GM10266 (cell line): ENCODE measurements around the gene RSBN1.

Experiments used
- DNase-seq: peaks from one replicate; pipeline ENCODE4 v3.0.0; 2012; ENCODE audit errors: extremely low spot score
- TF ChIP-seq, protein P1 (sequence below): IDR thresholded peaks from 2 replicates; pipeline ENCODE4 v1.5.1; 2012; ENCODE audit warnings: mild to moderate bottlenecking, low read depth; ENCODE audit not compliant: control insufficient read depth, insufficient read depth; ENCODE audit errors: missing control alignments

Gene RSBN1

DNA sequence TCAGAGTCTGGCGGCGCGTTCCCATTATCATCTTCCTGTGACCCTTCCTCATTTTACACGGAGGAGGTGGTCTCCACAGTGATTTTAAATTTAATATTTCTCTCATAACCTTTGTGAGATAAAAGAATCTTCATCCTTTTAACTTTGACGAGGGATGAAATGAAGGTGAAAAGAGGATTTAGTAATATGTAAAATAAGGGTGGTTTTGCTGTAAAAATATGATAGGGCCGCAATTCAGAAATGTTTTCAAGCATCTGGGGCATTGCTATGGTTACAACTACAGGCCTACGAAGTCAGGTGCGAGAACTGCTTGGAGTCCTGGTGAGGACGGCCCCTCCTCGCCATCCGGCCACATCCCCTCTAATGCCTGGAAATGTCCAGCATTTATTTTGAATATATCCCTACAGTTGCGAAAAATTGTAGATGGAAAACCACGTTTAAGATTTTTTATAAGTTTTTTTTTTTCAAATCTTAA lies 422 bp upstream of the RSBN1 start:
- DNase-seq: peak; percentile 16
- TF ChIP-seq, protein P1, sequence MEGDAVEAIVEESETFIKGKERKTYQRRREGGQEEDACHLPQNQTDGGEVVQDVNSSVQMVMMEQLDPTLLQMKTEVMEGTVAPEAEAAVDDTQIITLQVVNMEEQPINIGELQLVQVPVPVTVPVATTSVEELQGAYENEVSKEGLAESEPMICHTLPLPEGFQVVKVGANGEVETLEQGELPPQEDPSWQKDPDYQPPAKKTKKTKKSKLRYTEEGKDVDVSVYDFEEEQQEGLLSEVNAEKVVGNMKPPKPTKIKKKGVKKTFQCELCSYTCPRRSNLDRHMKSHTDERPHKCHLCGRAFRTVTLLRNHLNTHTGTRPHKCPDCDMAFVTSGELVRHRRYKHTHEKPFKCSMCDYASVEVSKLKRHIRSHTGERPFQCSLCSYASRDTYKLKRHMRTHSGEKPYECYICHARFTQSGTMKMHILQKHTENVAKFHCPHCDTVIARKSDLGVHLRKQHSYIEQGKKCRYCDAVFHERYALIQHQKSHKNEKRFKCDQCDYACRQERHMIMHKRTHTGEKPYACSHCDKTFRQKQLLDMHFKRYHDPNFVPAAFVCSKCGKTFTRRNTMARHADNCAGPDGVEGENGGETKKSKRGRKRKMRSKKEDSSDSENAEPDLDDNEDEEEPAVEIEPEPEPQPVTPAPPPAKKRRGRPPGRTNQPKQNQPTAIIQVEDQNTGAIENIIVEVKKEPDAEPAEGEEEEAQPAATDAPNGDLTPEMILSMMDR: no peak

DNA sequence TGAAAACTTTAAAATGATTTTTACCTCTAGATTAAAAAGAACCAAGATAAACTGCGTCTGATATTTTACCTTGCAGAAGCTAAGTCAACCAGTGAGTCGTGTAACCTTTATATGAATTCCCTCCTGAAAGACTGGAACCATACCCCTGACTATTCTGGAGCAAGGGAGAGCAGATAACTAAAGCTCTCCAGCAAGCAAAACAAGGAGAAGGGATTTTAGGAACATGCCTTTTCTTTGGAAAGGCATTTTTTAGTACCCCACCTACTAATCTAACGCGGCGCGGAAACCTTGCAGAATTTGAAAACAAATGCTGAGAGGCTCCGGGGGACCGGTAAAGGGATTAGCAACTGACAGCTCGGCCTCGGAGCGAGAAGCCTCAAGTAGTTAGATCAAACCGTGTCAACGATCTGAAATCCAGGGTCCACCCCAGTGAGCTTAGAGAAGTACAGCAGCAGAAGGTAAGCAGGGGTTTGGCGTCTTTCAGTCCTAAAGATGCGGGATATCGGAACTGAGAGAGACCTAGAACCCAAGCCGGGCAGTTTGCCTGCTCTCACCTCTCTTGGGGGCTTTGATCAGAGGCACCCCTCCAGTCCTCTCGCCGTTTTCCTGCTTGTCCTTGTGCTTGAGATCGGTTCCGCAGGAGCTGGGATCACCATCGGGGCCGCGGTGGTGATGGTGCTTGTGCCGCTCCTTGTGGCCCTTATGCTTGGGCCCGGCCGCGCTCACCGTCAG lies 954 bp downstream of the RSBN1 start:
- TF ChIP-seq, protein P1: no peak
- peak; percentile 24 for DNase-seq

DNA sequence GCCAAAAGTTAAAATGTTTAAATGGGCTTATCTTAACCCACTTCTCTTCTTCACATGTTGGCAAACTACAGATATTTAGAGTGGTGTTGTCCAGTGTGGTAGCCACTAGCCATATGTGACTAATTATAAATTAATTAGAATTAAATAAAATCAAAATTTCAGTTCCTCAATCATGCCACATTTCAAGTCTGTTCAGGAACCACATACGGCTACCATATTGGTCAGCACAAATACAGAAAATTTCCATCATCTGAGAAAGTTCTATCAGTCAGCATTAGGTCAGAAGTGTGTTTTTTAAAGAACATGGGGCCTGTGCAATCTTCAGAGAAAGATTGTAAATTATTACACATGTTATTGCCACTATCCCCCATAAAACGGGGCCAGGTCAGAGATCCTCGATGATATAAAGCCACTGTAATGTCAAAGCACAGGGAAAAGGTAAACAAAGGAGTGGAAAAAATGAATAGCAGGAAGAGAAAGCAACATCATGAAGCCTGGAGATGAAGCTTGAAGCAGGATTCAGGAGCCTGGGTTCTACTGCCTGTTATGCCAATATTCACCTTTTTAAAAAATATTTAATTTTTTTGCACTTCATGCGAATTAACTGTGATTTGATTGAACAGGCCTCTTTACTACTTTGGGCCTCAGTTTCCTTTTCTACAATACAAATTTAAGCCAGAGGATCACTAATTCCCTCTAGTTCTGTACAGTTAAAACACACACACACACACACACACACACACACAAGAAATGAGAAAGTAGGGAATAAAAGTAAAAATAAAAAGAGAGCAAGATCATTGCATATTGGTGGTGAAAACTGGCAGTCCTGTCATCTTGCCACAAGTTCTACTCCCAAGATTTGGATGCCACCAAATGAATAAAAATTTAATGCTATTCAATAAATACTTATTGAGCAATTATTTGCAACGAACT lies 2.3 kb downstream of the RSBN1 start:
- no peak for DNase-seq
- TF ChIP-seq, protein P1: no peak

DNA sequence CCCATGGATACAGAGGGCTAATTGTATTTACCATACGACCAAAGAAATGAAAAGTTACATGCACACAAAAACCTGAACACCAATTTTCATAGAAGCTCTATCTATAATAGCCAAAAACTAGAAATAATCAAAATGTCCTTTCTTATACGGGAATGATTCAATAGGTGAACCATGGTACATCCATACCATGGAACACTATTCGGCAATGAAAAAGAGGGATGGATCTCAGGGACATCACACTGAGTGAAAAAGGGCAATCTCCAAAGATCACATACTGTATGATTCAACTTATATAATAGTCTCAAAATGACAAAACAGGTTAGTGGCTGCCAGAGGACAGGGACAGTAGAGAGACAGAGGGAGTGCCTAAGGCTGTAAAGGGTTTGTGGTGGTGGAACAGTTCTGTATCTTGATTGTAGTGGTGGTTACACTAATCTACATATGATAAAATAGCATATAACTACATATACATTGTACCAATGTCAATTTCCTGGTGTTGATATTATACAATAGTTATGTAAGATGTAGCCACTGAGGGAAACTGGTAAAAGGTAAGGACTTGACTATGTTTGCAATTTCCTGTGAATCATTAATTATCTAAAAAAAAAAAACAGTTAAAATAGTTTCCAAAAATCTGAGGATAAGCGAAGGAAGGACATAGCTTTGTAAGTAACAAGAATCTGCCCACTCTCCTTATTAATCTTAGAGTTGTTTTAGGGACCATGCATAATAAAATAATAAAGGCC lies 3.7 kb downstream of the RSBN1 start:
- TF ChIP-seq, protein P1: no peak
- DNase-seq: no peak

DNA sequence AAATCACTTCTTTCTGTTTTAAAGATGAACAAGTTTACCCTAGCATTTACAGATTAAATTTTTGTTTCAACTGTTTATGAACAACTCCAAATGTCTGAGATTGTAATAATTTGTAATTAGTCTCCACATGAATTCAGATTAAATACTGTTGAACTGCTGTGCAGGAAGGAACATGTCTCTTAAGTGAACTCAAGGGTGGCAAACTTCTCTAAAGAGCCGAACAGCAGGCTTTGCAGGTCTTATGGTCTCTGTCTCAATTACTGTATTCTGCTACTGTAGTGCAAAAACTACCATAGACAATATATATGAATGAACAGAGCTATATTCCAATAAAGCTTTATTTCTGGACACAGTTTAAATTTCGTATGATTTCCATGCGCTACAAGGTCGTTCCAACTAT lies 6.6 kb downstream of the RSBN1 start:
- TF ChIP-seq, protein P1: no peak
- DNase-seq: no peak

DNA sequence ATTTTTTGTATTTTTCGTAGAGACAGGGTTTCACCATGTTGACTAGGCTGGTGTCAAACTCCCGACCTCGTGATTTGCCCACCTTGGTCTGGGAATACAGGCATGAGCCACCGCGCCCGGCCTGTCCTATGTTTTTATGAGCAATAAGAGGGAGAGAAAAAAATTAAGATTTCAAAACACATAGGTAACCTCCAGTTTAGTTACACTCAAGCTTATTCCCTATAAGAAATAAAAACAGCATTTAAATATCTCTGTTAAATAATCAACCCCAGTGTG lies 7.1 kb downstream of the RSBN1 start:
- DNase-seq: no peak
- TF ChIP-seq, protein P1: no peak
